ENCODE data around the gene MTRFR.

MTRFR gene

DNA sequence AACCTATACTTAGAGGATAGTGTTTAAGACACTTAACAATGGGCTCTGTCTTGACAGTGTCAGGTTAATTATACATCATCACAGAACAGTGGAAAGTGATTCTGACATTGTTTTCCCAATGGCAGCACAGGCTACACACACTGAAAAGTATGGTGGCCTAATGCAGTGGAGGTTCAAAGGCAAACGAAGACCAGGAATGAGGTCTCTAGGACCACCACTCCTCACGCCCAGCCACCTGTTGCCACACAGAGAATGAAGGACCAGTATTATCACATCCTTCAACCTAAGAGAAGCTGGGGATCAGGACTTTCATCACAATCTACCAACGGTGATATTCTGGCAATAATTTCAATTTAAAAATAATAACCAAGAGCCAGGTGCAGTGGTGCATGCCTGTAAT is 73.0 kb downstream of the MTRFR start:
- H3K27me3 Mint-ChIP-seq (ENCODE audit: low read depth) = no peaks in the 10 kb centered on the region
- peaks cover 53% of the 10 kb centered on the region for H3K36me3 Mint-ChIP-seq (ENCODE audit: low read depth)
- H3K27ac Mint-ChIP-seq = no peak overlapping the region

More for the DNA sequence above, 73.0 kb downstream of the MTRFR start:
- no peak overlapping the region for H3K4me3 Mint-ChIP-seq
- peaks cover 1% of the 10 kb centered on the region for H3K4me1 Mint-ChIP-seq (ENCODE audit: low read depth)
- no peak for DNase-seq (ENCODE audit: low spot score)
- no peaks in the 10 kb centered on the region for H3K9me3 Mint-ChIP-seq

All from T-helper 2 cell treated with Interferon-gamma antibody and Interleukin-4, amounts not matched to agents 5 μg/mL and 100 μg/mL, for 36 hours (primary cell).